Measurements from ENCODE around the gene MEI4. TPM values are rescaled to one million over a fixed set of nuclear protein-coding genes. Genes with fewer than 3 reads are reported as not detected.

Gene MEI4
- total RNA-seq, 2 donors from 2014 or later, result 2.1 to 3.3 TPM

GRCh38 chr6:77972334-77972733 lies 319.5 kb downstream of the MEI4 start:
- DNase-seq (no peak), ATAC-seq (no peak)
- H3K27ac ChIP-seq, result no peak overlapping the region
- no peaks in the 10 kb centered on the region for H3K9me3 ChIP-seq
- intact Hi-C loops (cut with DNase I), result no loop called here
- H3K27me3 ChIP-seq, result no peaks in the 10 kb centered on the region
- H3K36me3 ChIP-seq (replicated peaks in 1 of 2; ENCODE audit: insufficient read depth in 1 of 2, low read depth in 2 of 2), result no peaks in the 10 kb centered on the region
- H3K4me1 ChIP-seq, result no peaks in the 10 kb centered on the region
- TF ChIP-seq, protein P1, sequence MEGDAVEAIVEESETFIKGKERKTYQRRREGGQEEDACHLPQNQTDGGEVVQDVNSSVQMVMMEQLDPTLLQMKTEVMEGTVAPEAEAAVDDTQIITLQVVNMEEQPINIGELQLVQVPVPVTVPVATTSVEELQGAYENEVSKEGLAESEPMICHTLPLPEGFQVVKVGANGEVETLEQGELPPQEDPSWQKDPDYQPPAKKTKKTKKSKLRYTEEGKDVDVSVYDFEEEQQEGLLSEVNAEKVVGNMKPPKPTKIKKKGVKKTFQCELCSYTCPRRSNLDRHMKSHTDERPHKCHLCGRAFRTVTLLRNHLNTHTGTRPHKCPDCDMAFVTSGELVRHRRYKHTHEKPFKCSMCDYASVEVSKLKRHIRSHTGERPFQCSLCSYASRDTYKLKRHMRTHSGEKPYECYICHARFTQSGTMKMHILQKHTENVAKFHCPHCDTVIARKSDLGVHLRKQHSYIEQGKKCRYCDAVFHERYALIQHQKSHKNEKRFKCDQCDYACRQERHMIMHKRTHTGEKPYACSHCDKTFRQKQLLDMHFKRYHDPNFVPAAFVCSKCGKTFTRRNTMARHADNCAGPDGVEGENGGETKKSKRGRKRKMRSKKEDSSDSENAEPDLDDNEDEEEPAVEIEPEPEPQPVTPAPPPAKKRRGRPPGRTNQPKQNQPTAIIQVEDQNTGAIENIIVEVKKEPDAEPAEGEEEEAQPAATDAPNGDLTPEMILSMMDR (IDR thresholded peaks at IDR 0.05), result no peak
- TF ChIP-seq POLR2A (IDR thresholded peaks at IDR 0.05), result no peak
- H3K4me3 ChIP-seq, result no peak overlapping the region

Other genes starting within 250 kb of the MEI4 start
- gene HTR1B, start 189.5 kb upstream of the MEI4 start, total RNA-seq, result under 1 TPM in 1 of 2 donors, not detected in 1; 0.52 TPM